Central memory CD8-positive, alpha-beta T cell (primary cell): ENCODE data around the gene CDX1.

Experiments used
- ATAC-seq: fragments of 150-1000 bp; cut with Tn5 transposase; replicated peaks from 2 replicates; pipeline ENCODE4 v1.10.0; 2022; ENCODE audit warnings: mild to moderate bottlenecking, moderate FRiP score, moderate number of reproducible peaks; ENCODE audit not compliant: poor library complexity, severe bottlenecking; ENCODE audit errors: extremely low read depth
- DNase-seq, 2 donors: peaks; one replicate each; pipeline ENCODE4 v3.0.0; 2021; ENCODE audit warnings: low spot score in 2 of 2
- H3K27ac Mint-ChIP-seq: one replicate; pipeline ENCODE4 v1.8.0; 2022; ENCODE audit warnings: low read depth, mild to moderate bottlenecking, moderate library complexity, mixed read lengths
- H3K27me3 Mint-ChIP-seq: one replicate; pipeline ENCODE4 v1.8.0; 2022; ENCODE audit warnings: mixed read lengths
- H3K36me3 Mint-ChIP-seq: one replicate; pipeline ENCODE4 v1.8.0; 2022; ENCODE audit warnings: mild to moderate bottlenecking, moderate library complexity, mixed read lengths; ENCODE audit not compliant: insufficient read depth
- H3K4me1 Mint-ChIP-seq: one replicate; pipeline ENCODE4 v1.8.0; 2022; ENCODE audit warnings: mixed read lengths
- H3K4me3 Mint-ChIP-seq: one replicate; pipeline ENCODE4 v1.8.0; 2022; ENCODE audit warnings: mild to moderate bottlenecking, moderate library complexity, mixed read lengths
- H3K9me3 Mint-ChIP-seq: one replicate; pipeline ENCODE4 v1.8.0; 2022; ENCODE audit warnings: mixed read lengths

The CDX1 gene

DNA sequence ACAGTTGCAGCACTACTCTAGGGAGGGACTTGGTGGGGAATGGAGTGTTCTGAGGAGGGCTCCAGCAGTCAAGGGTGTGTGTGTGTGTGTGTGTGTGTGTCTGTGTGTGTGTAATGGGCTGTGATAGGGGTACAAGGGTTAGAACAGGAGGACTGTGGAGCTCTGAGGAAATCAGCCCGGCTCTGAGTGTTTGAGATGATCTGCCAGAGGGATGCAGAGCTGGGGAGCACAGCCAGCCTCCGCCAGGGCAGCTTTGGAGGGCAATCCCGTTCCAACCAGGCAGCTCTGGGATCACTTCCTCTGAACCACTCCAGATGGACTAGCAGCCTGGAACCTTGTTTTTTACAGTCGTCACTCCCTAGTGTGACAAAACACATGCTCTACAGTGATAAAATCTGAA lies 20.3 kb downstream of the CDX1 start:
- Mint-ChIP-seq H3K9me3 (no peaks in the 10 kb centered on the region), H3K4me3 (no peak overlapping the region), H3K36me3 (peaks cover 2% of the 10 kb centered on the region), H3K27me3 (peaks cover 44% of the 10 kb centered on the region), H3K27ac (no peak overlapping the region), H3K4me1 (no peaks in the 10 kb centered on the region)
- no peak for DNase-seq
- no peak for ATAC-seq

DNA sequence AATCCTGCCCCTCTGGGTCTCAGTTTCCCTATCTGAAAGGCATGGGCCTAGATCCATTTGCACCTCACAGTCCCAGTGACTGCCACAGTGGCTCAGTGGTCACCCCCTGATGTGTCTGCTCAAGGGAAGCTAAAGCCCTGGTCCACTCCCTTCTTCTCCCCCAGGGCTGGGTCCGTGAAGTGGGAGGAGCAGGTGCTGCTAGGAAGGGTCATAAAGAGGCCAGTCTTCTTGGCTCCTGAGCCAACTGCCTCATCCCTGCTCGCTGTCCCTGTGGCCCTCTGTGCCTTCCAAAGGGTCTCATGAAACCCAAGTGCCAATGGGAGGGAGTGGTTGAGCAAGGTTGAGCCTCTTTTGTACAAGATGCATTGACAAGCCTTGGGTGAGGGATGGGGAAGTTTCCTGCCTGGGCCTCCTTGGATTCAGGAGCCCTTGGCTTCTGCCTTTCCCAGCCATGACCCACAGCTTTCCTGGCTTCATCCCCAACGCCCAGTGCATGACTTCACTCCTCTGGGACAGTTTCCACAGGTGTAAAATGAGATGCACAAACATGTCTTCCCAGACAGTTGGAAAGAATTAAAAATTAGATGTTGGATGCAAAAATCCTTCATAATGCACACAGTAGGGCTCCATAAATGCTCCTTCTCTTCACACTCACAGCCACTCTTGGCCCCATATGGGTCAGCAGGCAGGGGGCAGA lies 21.7 kb downstream of the CDX1 start:
- Mint-ChIP-seq H3K27ac (no peak overlapping the region), H3K36me3 (peaks cover 2% of the 10 kb centered on the region), H3K4me3 (no peak overlapping the region), H3K4me1 (no peaks in the 10 kb centered on the region), H3K9me3 (no peaks in the 10 kb centered on the region), H3K27me3 (peaks cover 47% of the 10 kb centered on the region)
- DNase-seq (no peak), ATAC-seq (no peak)

DNA sequence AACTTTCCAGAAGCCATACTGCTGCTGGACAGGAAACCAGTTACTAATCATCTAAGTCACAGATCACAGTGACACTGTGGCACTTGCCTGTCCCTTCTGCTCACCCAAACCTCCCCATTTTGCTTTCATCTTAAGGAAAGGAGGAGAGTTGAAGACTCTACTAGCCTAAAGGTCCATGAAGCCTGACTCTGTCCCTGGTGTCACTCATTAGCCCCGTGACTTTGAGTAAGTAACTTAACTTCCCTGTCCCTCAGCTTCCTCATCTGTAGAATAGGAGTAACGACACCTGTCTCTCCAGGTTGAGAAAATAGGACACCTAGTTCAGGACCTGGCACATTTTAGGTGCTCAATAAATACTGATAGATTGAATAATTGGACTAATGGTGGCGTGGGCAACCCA lies 22.7 kb downstream of the CDX1 start:
- Mint-ChIP-seq H3K27me3 (peaks cover 54% of the 10 kb centered on the region), H3K27ac (no peak overlapping the region), H3K4me3 (no peak overlapping the region)

DNA sequence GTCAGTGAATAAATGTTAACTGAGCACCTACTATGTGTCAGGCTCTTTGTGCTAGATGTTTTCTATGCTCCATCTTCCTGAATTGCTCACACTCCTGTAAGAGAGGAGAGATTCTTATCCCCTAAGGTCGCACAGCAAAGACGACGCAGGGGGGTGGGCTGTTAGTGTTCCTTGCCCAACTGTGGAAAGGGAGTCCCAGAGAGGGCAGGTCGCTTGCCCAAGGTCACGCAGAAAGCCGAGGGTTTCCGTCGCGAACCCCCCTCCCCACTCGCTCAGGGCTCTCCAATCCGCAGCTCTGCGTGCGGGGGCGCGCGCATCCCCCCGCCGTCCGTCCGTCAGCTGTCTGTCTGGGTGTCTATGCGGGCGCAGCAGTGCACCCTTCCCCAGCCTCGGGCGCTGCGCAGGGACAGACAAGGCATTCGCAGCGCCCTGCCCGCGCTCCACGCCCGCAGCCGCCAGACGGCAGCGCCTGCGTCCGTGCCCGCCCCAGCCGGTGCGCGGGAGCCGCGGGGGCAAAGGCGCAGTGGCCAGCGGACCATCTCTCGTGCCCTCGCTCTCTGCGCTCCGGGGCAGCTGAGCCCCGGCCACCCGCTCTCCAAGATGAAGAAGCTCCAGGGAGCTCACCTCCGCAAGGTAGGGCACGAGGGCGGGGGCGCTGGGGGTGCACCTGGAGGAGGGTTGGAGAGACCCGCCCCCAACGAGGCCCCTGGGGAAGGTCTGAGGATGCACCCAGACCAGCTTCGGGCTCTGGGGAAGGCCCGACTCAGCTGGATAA lies 23.3 kb downstream of the CDX1 start, which contains the start of gene SLC6A7:
TSS of gene SLC6A7 (plus strand) at position 335 of the 775 bp plus-strand sequence. CDS start at position 601, 266 bp downstream.
- Mint-ChIP-seq H3K36me3 (no peaks in the 10 kb centered on the region), H3K27ac (no peak within 1 kb of the TSS), H3K4me1 (no peaks in the 10 kb centered on the region), H3K9me3 (no peaks in the 10 kb centered on the region), H3K4me3 (no peak within 1 kb of the TSS), H3K27me3 (peaks cover 59% of the 10 kb centered on the region)
- DNase-seq (no peak), ATAC-seq (no peak)

More for the DNA sequence above, 22.7 kb downstream of the CDX1 start:
- Mint-ChIP-seq H3K36me3 (no peaks in the 10 kb centered on the region), H3K4me1 (no peaks in the 10 kb centered on the region), H3K9me3 (no peaks in the 10 kb centered on the region)
- ATAC-seq (no peak), DNase-seq (no peak)

DNA sequence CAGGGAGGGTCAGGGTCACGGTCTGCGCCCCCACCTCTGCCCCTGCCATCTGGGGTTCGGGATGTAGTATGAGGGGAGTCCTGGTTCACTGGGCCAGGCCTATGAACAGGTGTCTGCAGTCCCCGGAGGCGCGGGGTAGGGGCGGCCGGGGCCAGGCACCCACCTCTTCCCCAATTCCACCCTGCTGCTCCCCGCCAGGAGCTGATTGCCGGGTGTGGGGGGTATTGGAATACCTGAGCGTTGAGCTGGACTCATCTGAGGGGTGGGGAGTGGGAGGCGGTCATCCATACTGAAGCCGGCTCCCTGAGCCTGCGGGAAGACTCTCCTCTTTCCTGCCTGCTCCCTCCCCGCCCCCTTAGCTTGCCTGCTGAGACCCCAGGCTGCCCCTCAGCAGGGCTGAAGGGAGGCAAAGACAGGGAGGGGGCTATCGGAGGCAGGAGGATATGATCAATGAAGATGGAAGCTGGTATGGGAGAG lies 24.0 kb downstream of the CDX1 start:
- H3K36me3 Mint-ChIP-seq: no peaks in the 10 kb centered on the region
- ATAC-seq (no peak), DNase-seq (no peak)
- H3K4me3 Mint-ChIP-seq: no peak overlapping the region
- no peaks in the 10 kb centered on the region for H3K9me3 Mint-ChIP-seq
- H3K27ac Mint-ChIP-seq: no peak overlapping the region
- H3K27me3 Mint-ChIP-seq: peaks cover 65% of the 10 kb centered on the region
- no peaks in the 10 kb centered on the region for H3K4me1 Mint-ChIP-seq

DNA sequence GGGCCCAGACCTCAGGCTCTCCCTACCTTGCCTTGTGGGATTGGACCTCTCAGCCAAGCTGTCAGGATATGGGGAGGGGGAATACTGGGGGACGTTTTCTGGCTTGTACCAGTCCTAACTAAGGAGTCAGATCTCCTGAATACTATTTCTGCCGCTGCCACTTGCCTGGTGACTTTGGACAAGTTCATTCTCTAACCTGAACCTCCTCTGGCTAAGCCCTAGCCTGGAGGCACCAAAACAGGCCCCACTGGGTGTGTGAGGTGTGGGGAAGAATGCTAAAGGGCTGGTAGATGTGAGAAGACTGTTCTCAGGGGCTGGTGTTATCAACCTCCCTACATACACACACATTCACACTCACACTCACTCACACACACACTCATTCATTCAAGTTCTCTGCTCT lies 24.4 kb downstream of the CDX1 start:
- Mint-ChIP-seq H3K4me1 (no peaks in the 10 kb centered on the region), H3K4me3 (no peak overlapping the region), H3K36me3 (no peaks in the 10 kb centered on the region), H3K9me3 (no peaks in the 10 kb centered on the region), H3K27ac (no peak overlapping the region), H3K27me3 (peaks cover 69% of the 10 kb centered on the region)
- ATAC-seq (no peak), DNase-seq (no peak)

DNA sequence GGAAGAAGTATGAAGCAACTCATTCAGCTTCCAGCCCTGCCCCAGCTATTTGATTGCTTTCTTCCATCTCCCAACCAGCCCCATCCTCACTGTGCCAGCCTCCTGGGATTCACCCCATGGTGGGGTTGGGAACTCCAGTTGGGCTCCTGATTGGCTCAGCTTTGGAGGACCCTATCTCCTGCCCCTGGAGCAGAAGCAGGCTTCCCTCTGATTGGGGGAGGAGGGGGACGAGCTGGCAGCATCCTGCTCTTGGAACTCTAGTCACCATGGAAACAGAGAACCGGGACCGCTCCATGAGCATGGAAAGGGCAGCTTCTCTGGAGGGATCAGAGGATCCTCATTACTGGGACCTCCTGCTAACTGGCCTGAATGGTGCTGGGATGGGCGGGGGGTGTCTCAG lies 25.9 kb downstream of the CDX1 start:
- H3K4me3 Mint-ChIP-seq: no peak overlapping the region
- H3K27me3 Mint-ChIP-seq: peaks cover 82% of the 10 kb centered on the region
- DNase-seq: no peak
- H3K4me1 Mint-ChIP-seq: no peaks in the 10 kb centered on the region
- ATAC-seq: no peak
- H3K9me3 Mint-ChIP-seq: no peaks in the 10 kb centered on the region
- no peaks in the 10 kb centered on the region for H3K36me3 Mint-ChIP-seq
- no peak overlapping the region for H3K27ac Mint-ChIP-seq

DNA sequence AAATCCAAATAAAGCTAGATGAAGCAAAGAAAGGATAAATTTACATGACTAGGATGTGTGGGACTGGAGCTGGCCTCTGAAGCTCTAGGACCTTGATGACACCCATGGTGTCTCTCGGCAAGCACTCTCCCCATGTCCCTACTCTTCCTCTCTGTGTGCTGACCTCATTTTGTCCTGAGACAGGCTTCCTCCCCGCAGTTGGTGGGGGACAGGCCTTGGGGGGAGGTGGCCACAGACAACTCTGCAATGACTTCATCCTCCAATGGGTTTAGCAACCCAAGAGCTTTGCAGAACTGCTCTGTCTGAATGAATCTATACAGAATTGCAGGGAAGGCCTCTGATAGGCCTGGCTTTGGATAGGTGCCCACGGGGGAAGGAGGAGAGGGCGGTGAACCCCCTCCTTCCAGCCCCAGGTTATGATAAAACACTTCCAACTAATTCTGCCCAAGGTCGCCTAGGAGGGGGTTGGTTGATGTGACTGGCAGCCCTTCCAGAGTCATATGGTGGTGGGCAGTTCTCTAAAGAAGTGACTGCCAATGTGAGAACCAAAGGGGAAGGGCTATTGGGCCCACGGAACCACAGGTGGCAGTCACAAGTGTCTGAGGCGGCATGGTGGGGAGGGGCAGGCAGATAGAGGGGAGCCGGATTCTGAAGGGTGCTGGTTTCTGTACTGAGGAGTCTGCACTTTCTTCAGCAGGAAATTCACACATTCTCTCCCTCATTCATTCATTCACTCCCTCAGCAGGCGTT lies 29.3 kb downstream of the CDX1 start:
- DNase-seq (no peak), ATAC-seq (no peak)
- no peaks in the 10 kb centered on the region for H3K9me3 Mint-ChIP-seq
- no peaks in the 10 kb centered on the region for H3K4me1 Mint-ChIP-seq
- H3K27me3 Mint-ChIP-seq: peaks cover 93% of the 10 kb centered on the region
- H3K27ac Mint-ChIP-seq: no peak overlapping the region
- no peak overlapping the region for H3K4me3 Mint-ChIP-seq
- peaks cover 2% of the 10 kb centered on the region for H3K36me3 Mint-ChIP-seq

DNA sequence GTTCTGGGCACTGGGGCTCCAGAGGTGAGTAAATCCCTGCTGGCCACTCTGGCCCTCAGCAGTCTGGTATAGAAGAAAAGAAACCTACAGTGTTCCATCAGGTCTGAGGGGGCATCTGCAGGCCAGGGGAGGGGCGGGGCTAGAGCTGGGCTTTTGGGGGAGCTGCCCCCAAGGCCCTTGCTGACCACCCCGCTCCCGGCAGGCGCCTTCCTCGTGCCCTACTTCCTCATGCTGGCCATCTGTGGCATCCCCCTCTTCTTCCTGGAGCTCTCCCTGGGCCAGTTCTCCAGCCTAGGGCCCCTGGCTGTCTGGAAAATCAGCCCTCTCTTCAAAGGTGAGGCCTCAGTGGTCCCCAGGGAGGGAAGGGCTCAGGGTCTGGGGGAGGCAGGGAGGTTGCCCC lies 29.9 kb downstream of the CDX1 start:
- DNase-seq: no peak

DNA sequence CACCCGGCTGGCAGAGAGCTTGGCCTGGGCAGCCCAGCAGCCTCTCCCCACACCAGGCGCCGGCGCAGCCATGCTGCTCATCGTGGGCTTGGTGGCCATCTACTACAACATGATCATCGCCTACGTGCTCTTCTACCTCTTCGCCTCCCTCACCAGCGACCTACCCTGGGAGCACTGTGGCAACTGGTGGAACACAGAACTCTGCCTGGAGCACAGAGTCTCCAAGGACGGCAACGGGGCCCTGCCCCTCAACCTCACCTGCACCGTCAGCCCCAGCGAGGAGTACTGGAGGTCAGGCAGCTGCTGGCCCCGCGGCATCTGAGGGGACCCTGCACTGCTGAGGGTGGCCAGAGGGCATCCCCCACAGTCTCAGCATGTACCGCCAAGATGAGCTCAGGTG lies 30.4 kb downstream of the CDX1 start:
- Mint-ChIP-seq H3K27me3 (peaks cover 84% of the 10 kb centered on the region), H3K27ac (no peak overlapping the region), H3K4me1 (no peaks in the 10 kb centered on the region), H3K36me3 (peaks cover 2% of the 10 kb centered on the region), H3K9me3 (no peaks in the 10 kb centered on the region), H3K4me3 (no peak overlapping the region)
- ATAC-seq: no peak
- DNase-seq: no peak

More for the DNA sequence above, 29.9 kb downstream of the CDX1 start:
- H3K36me3 Mint-ChIP-seq: peaks cover 2% of the 10 kb centered on the region
- H3K27me3 Mint-ChIP-seq: peaks cover 89% of the 10 kb centered on the region
- no peak overlapping the region for H3K4me3 Mint-ChIP-seq
- no peaks in the 10 kb centered on the region for H3K9me3 Mint-ChIP-seq
- no peaks in the 10 kb centered on the region for H3K4me1 Mint-ChIP-seq
- no peak for ATAC-seq
- no peak overlapping the region for H3K27ac Mint-ChIP-seq

DNA sequence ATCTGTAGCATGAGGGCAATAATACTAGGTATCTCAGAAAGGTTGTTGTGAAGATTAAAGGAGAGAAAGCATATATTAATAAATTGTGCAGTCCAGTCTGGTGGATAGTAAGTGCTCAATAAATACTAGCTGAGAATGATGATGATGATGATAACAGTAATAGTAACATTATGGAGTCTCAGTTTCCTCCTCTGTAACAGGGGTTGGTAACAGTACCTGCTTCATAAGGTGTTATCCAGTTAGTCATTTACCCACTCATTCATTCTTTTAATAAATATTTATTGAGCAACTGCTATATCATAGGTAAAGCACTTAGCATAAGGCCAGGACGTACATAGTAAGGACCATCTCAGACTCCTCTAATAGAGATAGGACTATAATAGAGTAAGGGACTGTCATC lies 30.9 kb downstream of the CDX1 start:
- H3K27ac Mint-ChIP-seq: no peak overlapping the region
- ATAC-seq (no peak), DNase-seq (no peak)
- peaks cover 2% of the 10 kb centered on the region for H3K36me3 Mint-ChIP-seq
- peaks cover 79% of the 10 kb centered on the region for H3K27me3 Mint-ChIP-seq
- H3K9me3 Mint-ChIP-seq: no peaks in the 10 kb centered on the region
- no peak overlapping the region for H3K4me3 Mint-ChIP-seq
- H3K4me1 Mint-ChIP-seq: no peaks in the 10 kb centered on the region

DNA sequence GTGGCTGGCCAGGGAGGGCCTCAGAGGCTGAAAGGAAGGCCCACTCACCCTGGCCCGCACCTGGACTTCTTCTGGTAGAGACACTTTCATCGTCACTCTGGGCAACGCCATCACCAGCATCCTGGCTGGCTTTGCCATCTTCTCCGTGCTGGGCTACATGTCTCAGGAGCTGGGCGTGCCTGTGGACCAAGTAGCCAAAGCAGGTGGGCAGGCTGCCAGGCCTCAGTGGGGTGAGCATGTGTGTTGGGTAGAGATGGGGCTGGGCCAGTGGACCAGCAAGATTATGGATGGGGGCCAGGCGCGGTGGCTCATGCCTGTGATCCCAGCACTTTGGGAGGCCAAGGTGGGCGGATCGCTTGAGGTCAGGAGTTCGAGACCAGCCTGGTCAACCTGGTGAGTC lies 35.9 kb downstream of the CDX1 start:
- H3K27me3 Mint-ChIP-seq: peaks cover 52% of the 10 kb centered on the region
- ATAC-seq (no peak), DNase-seq (no peak)
- no peaks in the 10 kb centered on the region for H3K4me1 Mint-ChIP-seq
- no peaks in the 10 kb centered on the region for H3K9me3 Mint-ChIP-seq
- H3K4me3 Mint-ChIP-seq: no peak overlapping the region
- H3K36me3 Mint-ChIP-seq: peaks cover 4% of the 10 kb centered on the region
- no peak overlapping the region for H3K27ac Mint-ChIP-seq
